OCI-LY3 (cell line): ENCODE measurements around the gene HSPB9.

Experiments
- H2AFZ ChIP-seq: fragments of 200-600, 300-600 bp; shearing (Covaris generic); 2 replicates; pipeline ENCODE4 v1.6.0; 2014; ENCODE audit warnings: antibody characterized with exemption, low read depth, low read length
- H3K27ac ChIP-seq: fragments of 200-600, 300-600 bp; sonication (generic); 2 replicates; pipeline ENCODE4 v1.5.1; 2014; ENCODE audit warnings: mild to moderate bottlenecking, low read length, moderate library complexity, mixed read lengths
- H3K27me3 ChIP-seq: fragments of 200-600, 300-600 bp; sonication (generic); 2 replicates; pipeline ENCODE4 v1.6.1; 2014; ENCODE audit warnings: low read depth, low read length, mixed read lengths
- H3K36me3 ChIP-seq: fragments of 200-600, 300-600 bp; sonication (generic); replicated peaks from 2 replicates; pipeline ENCODE3; 2014; ENCODE audit warnings: low read depth, low read length, mixed read lengths
- H3K4me1 ChIP-seq: fragments of 300-600, 200-600 bp; sonication (generic); 2 replicates; pipeline ENCODE4 v1.6.1; 2014; ENCODE audit warnings: low read length, mixed read lengths
- H3K4me2 ChIP-seq: fragments of 200-600, 300-600 bp; sonication (generic); 2 replicates; pipeline ENCODE4 v1.6.1; 2014; ENCODE audit warnings: low read length, mixed read lengths
- H3K4me3 ChIP-seq: fragments of 300-600, 200-600 bp; sonication (generic); 2 replicates; pipeline ENCODE4 v1.5.1; 2014; ENCODE audit warnings: antibody characterized with exemption, mild to moderate bottlenecking, low read length, moderate library complexity
- H3K79me2 ChIP-seq: fragments of 300-600, 200-600 bp; shearing (Covaris generic); 2 replicates; pipeline ENCODE4 v1.6.1; 2014; ENCODE audit warnings: mild to moderate bottlenecking, low read length, mixed read lengths
- H3K9ac ChIP-seq: fragments of 300-600, 200-600 bp; shearing (Covaris generic); 2 replicates; pipeline ENCODE4 v1.6.0; 2014; ENCODE audit warnings: mild to moderate bottlenecking, low read length, moderate library complexity
- H3K9me3 ChIP-seq: fragments of 200-600, 300-600 bp; shearing (Covaris generic); 2 replicates; pipeline ENCODE4 v1.6.1; 2014; ENCODE audit warnings: low read length, mixed read lengths; ENCODE audit not compliant: insufficient read depth
- H4K20me1 ChIP-seq: fragments of 200-600, 300-600 bp; sonication (generic); 2 replicates; pipeline ENCODE4 v1.6.1; 2016; ENCODE audit warnings: low read length, mixed read lengths; ENCODE audit not compliant: insufficient read depth
- EZH2phosphoT487 ChIP-seq: fragments of 200-600 bp; shearing (Covaris generic); IDR thresholded peaks from 2 replicates; pipeline ENCODE4 v1.6.1; 2018; ENCODE audit warnings: antibody characterized with exemption, mixed run types, low read depth
- TF ChIP-seq, protein P1 (sequence below): fragments of 200-600, 300-600 bp; sonication (generic); IDR thresholded peaks from 2 replicates; pipeline ENCODE4 v1.5.1; 2014; ENCODE audit warnings: antibody characterized with exemption, low read length, low read depth

Gene HSPB9

DNA sequence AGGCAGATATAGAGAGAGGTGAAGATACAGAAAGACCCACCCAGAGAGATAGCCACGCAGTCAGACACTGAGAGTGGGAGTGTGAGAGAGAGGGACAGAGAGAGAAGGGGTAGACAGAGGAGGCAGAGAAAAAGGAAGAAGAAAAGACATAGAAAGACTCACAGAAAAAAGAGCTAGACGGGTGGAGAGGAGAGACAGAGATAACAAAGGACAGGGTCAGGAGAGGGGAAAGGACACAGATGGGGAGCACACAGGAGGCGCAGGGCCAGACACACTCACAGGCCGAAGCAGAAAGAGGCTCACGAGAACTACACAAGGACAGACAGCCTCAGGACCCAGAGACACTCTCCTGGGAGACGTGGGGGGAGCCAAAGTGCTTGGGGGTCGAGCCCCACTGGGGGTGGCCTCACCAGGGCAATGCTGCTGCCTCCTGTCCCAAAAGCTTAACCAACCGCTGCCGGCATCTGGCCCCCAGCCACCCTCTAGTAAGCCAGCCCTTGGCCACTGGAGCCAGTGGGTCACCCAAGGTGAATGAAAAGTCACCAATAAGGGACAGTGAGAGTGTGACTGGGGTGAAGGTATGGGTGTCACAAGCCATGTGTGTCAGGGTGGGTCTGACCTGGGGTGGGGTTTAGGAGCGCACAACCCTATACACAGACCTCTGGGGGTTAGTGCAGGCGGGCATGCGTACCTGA is 28.1 kb upstream of the HSPB9 start:
- no peak overlapping the region for H2AFZ ChIP-seq
- no peaks in the 10 kb centered on the region for H3K27me3 ChIP-seq
- TF ChIP-seq, protein P1, sequence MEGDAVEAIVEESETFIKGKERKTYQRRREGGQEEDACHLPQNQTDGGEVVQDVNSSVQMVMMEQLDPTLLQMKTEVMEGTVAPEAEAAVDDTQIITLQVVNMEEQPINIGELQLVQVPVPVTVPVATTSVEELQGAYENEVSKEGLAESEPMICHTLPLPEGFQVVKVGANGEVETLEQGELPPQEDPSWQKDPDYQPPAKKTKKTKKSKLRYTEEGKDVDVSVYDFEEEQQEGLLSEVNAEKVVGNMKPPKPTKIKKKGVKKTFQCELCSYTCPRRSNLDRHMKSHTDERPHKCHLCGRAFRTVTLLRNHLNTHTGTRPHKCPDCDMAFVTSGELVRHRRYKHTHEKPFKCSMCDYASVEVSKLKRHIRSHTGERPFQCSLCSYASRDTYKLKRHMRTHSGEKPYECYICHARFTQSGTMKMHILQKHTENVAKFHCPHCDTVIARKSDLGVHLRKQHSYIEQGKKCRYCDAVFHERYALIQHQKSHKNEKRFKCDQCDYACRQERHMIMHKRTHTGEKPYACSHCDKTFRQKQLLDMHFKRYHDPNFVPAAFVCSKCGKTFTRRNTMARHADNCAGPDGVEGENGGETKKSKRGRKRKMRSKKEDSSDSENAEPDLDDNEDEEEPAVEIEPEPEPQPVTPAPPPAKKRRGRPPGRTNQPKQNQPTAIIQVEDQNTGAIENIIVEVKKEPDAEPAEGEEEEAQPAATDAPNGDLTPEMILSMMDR = no peak
- no peak for TF ChIP-seq EZH2phosphoT487
- H4K20me1 ChIP-seq = peaks cover 66% of the 10 kb centered on the region
- no peak overlapping the region for H3K9ac ChIP-seq
- peaks cover 33% of the 10 kb centered on the region for H3K36me3 ChIP-seq
- peaks cover 37% of the 10 kb centered on the region for H3K4me1 ChIP-seq
- H3K4me3 ChIP-seq = no peak overlapping the region
- H3K9me3 ChIP-seq = no peaks in the 10 kb centered on the region
- peaks cover 87% of the 10 kb centered on the region for H3K79me2 ChIP-seq
- H3K4me2 ChIP-seq = peak overlapping the region; percentile 97
- H3K27ac ChIP-seq = no peak overlapping the region

DNA sequence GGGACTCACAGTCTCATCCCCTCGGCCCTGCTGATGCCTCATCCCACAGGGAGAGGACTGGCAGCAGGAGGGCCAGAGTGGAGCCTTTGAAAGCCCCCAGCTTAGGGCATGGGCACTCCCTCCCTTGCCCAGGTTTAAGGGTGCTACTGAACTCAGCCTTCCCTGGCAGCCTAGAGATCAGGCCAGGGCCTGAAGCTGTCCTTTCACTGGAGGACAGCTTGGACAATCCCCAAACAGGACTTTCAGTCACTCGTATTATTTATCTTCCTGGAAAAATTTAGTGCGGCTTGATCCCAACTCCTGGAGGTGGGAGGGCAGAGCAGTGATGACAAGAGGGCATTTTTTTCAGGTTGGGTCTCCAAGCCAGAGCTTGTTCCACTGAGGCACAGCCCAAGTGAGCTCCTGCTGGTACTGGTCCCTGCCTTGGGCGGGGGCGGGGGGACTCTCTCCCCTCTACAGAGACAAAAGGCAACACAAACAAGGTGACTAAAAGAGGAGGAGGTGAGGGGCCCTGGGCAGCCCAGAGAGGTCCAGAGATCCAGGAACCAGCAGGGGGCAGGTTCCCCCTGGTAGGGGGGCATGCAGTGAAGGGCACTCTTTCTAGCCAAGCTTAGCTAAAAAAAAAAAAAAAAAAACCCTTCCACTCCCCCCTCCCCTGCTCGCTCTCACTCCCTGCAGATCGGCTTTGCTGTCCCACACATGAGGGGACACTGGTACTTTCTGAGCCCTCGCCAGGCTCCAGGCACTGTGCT is 26.1 kb upstream of the HSPB9 start:
- peak overlapping the region; percentile 100 for H3K9ac ChIP-seq
- H3K4me3 ChIP-seq = peak overlapping the region; percentile 97

DNA sequence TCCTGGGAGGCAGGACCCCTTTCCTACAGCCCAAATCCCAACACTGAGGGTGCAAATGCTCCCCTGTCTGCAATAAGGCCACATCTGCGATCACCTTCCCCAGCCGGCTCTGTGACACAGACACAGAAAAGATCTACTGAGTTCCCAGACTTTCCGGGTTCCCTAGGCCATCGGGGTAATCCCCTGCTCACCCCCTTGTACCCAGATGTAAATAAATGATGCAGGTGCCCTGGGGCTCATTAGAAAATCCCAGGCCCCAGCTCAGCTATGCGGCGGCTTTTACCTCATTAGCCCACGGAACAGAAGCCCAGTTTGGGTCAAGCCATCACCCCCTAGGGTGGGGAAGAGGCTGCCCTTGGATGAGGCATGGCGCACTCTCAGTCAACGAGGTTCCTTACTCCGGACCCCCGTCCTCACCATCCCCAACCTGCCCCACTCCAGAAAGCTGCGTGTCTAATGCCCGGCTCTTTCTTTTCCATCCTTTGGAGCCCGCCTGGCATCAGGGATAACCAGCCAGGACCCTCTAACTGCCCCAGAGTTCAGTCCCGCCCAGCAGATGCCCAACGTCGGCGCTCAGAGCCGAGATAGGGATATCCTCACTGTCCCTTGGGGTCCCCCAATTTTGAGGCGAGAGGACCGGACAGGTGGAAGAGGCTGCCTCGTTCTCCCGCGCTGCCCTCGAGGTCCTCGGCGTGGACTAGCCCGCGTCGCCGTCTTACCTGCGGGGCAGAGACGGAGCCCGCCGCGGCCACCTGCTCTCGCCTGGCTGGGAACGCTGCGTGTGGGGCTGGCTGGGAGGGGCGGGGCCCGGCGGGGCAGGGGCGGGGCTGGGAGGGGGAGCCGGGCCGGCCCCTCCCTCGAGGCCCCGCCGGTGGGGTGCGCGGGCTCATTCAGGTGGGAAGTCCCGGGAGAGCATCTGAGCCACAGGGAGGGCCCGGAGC is 24.6 kb upstream of the HSPB9 start, which contains the start of gene ZNF385C:
TSS of gene ZNF385C (minus strand) at position 783 of the 941 bp plus-strand sequence. CDS start 35,417 bp downstream, outside the sequence.
- Histone ChIP-seq H3K79me2 (peaks cover 53% of the 10 kb centered on the region), H3K4me3 (peak within 1 kb of the TSS; percentile 97), H2AFZ (no peak within 1 kb of the TSS; the same call in 1 of the 2 replicates), H4K20me1 (peaks cover 36% of the 10 kb centered on the region), H3K27me3 (no peaks in the 10 kb centered on the region), H3K4me2 (peak within 1 kb of the TSS; percentile 97), H3K9me3 (no peaks in the 10 kb centered on the region), H3K36me3 (peaks cover 30% of the 10 kb centered on the region), H3K9ac (peak within 1 kb of the TSS; percentile 100), H3K27ac (peak within 1 kb of the TSS; percentile 97), H3K4me1 (peaks cover 48% of the 10 kb centered on the region)
- TF ChIP-seq, protein P1 = no peak
- no peak for TF ChIP-seq EZH2phosphoT487

More for the DNA sequence above, 26.1 kb upstream of the HSPB9 start:
- Histone ChIP-seq H3K79me2 (peaks cover 67% of the 10 kb centered on the region), H3K27me3 (no peaks in the 10 kb centered on the region), H3K36me3 (peaks cover 30% of the 10 kb centered on the region), H4K20me1 (peaks cover 50% of the 10 kb centered on the region), H3K9me3 (no peaks in the 10 kb centered on the region), H3K27ac (peak overlapping the region; percentile 97), H3K4me1 (peaks cover 43% of the 10 kb centered on the region), H3K4me2 (peak overlapping the region; percentile 97), H2AFZ (no peak overlapping the region)
- TF ChIP-seq EZH2phosphoT487 = no peak
- TF ChIP-seq, protein P1 = peak; percentile 39
